HepG2 (cell line): ENCODE results near the gene OASL. TPM values are rescaled to one million over a fixed set of nuclear protein-coding genes. Genes with fewer than 3 reads are reported as not detected.

Source experiments
- FUBP1 ChIP-seq: sonication (generic); formaldehyde crosslinking; IDR thresholded peaks from 2 replicates; pipeline ENCODE4 v1.5.1; 2020; ENCODE audit warnings: missing genetic modification reagents, mild to moderate bottlenecking, borderline replicate concordance
- GABPB1 ChIP-seq: IDR thresholded peaks from 2 replicates; pipeline ENCODE4 v1.6.1; 2016; ENCODE audit warnings: mild to moderate bottlenecking, missing genetic modification reagents, moderate library complexity, missing compliant biosample characterization
- HMGXB4 ChIP-seq, 2 experiments: sonication (generic) in 1 of 2; formaldehyde crosslinking in 1 of 2; IDR thresholded peaks; 2 replicates each; pipeline versions ENCODE4 v1.4.0 to v1.6.1; 2018 to 2020; ENCODE audit warnings: missing genetic modification reagents in 2 of 2, borderline replicate concordance in 1 of 2, low read depth in 1 of 2, mild to moderate bottlenecking in 1 of 2, missing biosample characterization in 1 of 2
- HOXA3 ChIP-seq: sonication (generic); formaldehyde crosslinking; IDR thresholded peaks from 2 replicates; pipeline ENCODE4 v1.5.0; 2020; ENCODE audit warnings: missing genetic modification reagents
- NKX3-1 ChIP-seq: sonication (generic); formaldehyde crosslinking; IDR thresholded peaks from 2 replicates; pipeline ENCODE4 v1.5.0; 2020; ENCODE audit warnings: missing genetic modification reagents
- RARG ChIP-seq: sonication (generic); formaldehyde crosslinking; IDR thresholded peaks from 2 replicates; pipeline ENCODE4 v1.4.0; 2020; ENCODE audit warnings: low read depth, mild to moderate bottlenecking, missing genetic modification reagents
- THAP8 ChIP-seq: sonication (generic); formaldehyde crosslinking; IDR thresholded peaks from 2 replicates; pipeline ENCODE4 v1.5.1; 2020; ENCODE audit warnings: missing genetic modification reagents, mild to moderate bottlenecking, borderline replicate concordance
- ZKSCAN8 ChIP-seq: IDR thresholded peaks from 2 replicates; pipeline ENCODE4 v1.6.1; 2016; ENCODE audit warnings: borderline replicate concordance, missing genetic modification reagents, missing compliant biosample characterization
- ZNF512 ChIP-seq: sonication (generic); formaldehyde crosslinking; IDR thresholded peaks from 2 replicates; pipeline ENCODE4 v1.4.0; 2020; ENCODE audit warnings: mild to moderate bottlenecking, missing genetic modification reagents
- polyA plus RNA-seq, 8 experiments: library from polyadenylated mRNA; depleted of rRNA in 3 of 8; stranded (reverse) in 7 of 8; unstranded in 1 of 8; fragments of >200 nt; fragmentation: Illumina TruSeq in 4 of 8; extraction: Trizol in 4 of 8; gene quantifications; 2 replicates each; pipeline versions ENCODE4 v1.2.1 to v1.2.3, GENCODE V29; 2011 to 2016; ENCODE audit warnings: low read depth in 4 of 8, missing spikeins in 1 of 8, mixed read lengths in 1 of 8; ENCODE audit not compliant: insufficient read depth in 1 of 8
- total RNA-seq, 5 experiments: library from RNA; depleted of rRNA; stranded (reverse); fragments of >200 nt; fragmentation: Illumina TruSeq; extraction: Trizol; gene quantifications; 2 replicates each; pipeline ENCODE4 v1.2.3, GENCODE V29; 2016; ENCODE audit warnings: low read depth in 1 of 5

The OASL gene
- total and polyA plus RNA-seq, 2 of the 13 experiments (the other 11 are each of a cell fraction or from before 2014, with no cell fraction given): 0.11 to 0.22 TPM

GRCh38 chr12:121005346-121005815, 33.7 kb downstream of the OASL start (continued):
- TF ChIP-seq HMGXB4 (CRISPR knock-in tag; IDR thresholded peaks at IDR 0.05; ENCODE audit: borderline replicate concordance in 1 of 2, low read depth in 1 of 2) (0 out of 4 replicates have a peak, but pooled peaks of 1 of the 2 experiments have one; percentile 21), HOXA3 (CRISPR knock-in tag) (peak; percentile 12; the same call in 1 of the 2 replicates), NKX3-1 (CRISPR knock-in tag) (no peak), ZKSCAN8 (CRISPR knock-in tag) (0 out of 2 replicates have a peak, but pooled peaks have one; percentile 43), ZNF512 (CRISPR knock-in tag) (peak; percentile 92), FUBP1 (no peak), RARG (no peak), GABPB1 (no peak), THAP8 (CRISPR knock-in tag) (no peak)
